Upper lobe of left lung (tissue), 4 donors: ENCODE measurements around the gene KLHL12.

Experiments
- EP300 ChIP-seq, 4 donors: sonication (generic); formaldehyde crosslinking; IDR thresholded peaks; one replicate each; pipeline ENCODE4 v1.5.1; 2017; ENCODE audit warnings: antibody characterized with exemption in 4 of 4, control low read depth in 2 of 4
- POLR2A ChIP-seq, 4 donors: fragments of 450-650 bp; IDR thresholded peaks; one replicate each; pipeline ENCODE4 v1.5.1; 2016 to 2017; ENCODE audit warnings: antibody characterized with exemption in 4 of 4, mild to moderate bottlenecking in 2 of 4
- TF ChIP-seq, protein P1 (sequence below), 6 experiments: fragments of 450-650 bp in 4 of 6; fragments of 200-600 bp in 2 of 6; sonication (generic) in 2 of 6; IDR thresholded peaks; one replicate each; pipeline ENCODE4 v1.5.1; 2016 to 2019; ENCODE audit warnings: antibody characterized with exemption in 6 of 6

DNA sequence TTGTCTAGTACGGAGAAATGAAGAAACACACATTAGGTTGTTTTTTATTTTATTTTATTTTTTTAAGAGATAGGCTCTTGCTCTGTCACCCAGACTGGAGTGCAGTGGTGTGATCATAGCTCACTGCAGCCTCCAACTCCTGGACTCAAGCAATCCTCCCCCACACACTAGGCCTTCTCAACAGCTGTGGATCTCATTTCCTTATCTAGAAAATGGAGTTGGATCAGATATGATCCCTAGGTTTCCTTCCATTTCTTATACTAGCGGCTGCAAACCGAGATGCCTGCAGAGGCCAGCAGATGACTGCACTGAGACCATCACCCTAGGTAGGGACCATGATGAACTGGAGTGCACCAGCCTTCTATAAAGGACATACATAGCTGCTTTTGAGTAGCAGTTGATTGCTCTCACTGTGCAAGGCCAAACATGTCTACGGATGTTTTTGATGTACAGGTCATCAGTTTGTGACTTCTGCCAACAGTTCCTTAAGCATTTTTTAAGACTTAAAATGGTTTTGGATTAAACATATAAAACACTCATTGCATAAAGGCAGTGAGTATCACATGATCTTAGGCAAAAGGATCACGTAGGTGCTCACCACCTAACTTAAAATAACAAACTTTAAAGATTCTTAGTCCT is 11.4 kb upstream of the KLHL12 start:
- TF ChIP-seq, protein P1, sequence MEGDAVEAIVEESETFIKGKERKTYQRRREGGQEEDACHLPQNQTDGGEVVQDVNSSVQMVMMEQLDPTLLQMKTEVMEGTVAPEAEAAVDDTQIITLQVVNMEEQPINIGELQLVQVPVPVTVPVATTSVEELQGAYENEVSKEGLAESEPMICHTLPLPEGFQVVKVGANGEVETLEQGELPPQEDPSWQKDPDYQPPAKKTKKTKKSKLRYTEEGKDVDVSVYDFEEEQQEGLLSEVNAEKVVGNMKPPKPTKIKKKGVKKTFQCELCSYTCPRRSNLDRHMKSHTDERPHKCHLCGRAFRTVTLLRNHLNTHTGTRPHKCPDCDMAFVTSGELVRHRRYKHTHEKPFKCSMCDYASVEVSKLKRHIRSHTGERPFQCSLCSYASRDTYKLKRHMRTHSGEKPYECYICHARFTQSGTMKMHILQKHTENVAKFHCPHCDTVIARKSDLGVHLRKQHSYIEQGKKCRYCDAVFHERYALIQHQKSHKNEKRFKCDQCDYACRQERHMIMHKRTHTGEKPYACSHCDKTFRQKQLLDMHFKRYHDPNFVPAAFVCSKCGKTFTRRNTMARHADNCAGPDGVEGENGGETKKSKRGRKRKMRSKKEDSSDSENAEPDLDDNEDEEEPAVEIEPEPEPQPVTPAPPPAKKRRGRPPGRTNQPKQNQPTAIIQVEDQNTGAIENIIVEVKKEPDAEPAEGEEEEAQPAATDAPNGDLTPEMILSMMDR (IDR thresholded peaks at IDR 0.05) = no peak
- TF ChIP-seq POLR2A (IDR thresholded peaks at IDR 0.05) (no peak), EP300 (IDR thresholded peaks at IDR 0.05) (no peak)
